ENCODE results near the gene DAB2IP.

DAB2IP gene

GRCh38 chr9:121678501-121679022 is 27.1 kb downstream of the DAB2IP start:
- Histone ChIP-seq H3K27ac (ENCODE audit: low read depth, low read length, poor library complexity, severe bottlenecking) (no peak overlapping the region), H3F3A (ENCODE audit: insufficient read depth, low read length) (no peaks in the 10 kb centered on the region), H3K27me3 (ENCODE audit: insufficient read depth, low read length) (peaks cover 11% of the 10 kb centered on the region; the same call in 1 of the 2 replicates), H3K79me2 (ENCODE audit: insufficient read depth, low read length) (no peaks in the 10 kb centered on the region), H3K36me3 (ENCODE audit: insufficient read depth, low read length) (no peaks in the 10 kb centered on the region), H4K20me1 (ENCODE audit: insufficient read depth, low read length) (no peaks in the 10 kb centered on the region), H3K9ac (ENCODE audit: low read length) (no peak overlapping the region), H3K4me2 (ENCODE audit: low read length) (no peak overlapping the region), H3K9me3 (ENCODE audit: low read length) (no peaks in the 10 kb centered on the region), H2AFZ (ENCODE audit: low read length) (no peak overlapping the region), H3K9me2 (ENCODE audit: low read depth, low read length) (no peaks in the 10 kb centered on the region), H3K4me3 (ENCODE audit: low read depth, low read length, poor library complexity, severe bottlenecking) (no peak overlapping the region), H3K4me1 (ENCODE audit: insufficient read depth, low read length, severe bottlenecking) (no peaks in the 10 kb centered on the region)
- TF ChIP-seq EZH2 (IDR thresholded peaks at IDR 0.05; ENCODE audit: borderline replicate concordance, low read length) (no peak), CTCF (IDR thresholded peaks at IDR 0.05; ENCODE audit: low read length) (no peak)

- Histone ChIP-seq H3K9me3 (ENCODE audit: low read length) (no peaks in the 10 kb centered on the region), H3K9me2 (ENCODE audit: low read depth, low read length) (no peaks in the 10 kb centered on the region), H4K20me1 (ENCODE audit: insufficient read depth, low read length) (no peaks in the 10 kb centered on the region), H3K4me3 (ENCODE audit: low read depth, low read length, poor library complexity, severe bottlenecking) (no peak overlapping the region), H3K36me3 (ENCODE audit: insufficient read depth, low read length) (no peaks in the 10 kb centered on the region), H3K9ac (ENCODE audit: low read length) (no peak overlapping the region), H3K27ac (ENCODE audit: low read depth, low read length, poor library complexity, severe bottlenecking) (no peak overlapping the region), H3K79me2 (ENCODE audit: insufficient read depth, low read length) (no peaks in the 10 kb centered on the region), H3K4me2 (ENCODE audit: low read length) (no peak overlapping the region), H3K4me1 (ENCODE audit: insufficient read depth, low read length, severe bottlenecking) (no peaks in the 10 kb centered on the region), H3F3A (ENCODE audit: insufficient read depth, low read length) (no peaks in the 10 kb centered on the region), H3K27me3 (ENCODE audit: insufficient read depth, low read length) (peaks cover 11% of the 10 kb centered on the region; the same call in 1 of the 2 replicates), H2AFZ (ENCODE audit: low read length) (no peak overlapping the region)
- TF ChIP-seq EZH2 (IDR thresholded peaks at IDR 0.05; ENCODE audit: borderline replicate concordance, low read length) (no peak), CTCF (IDR thresholded peaks at IDR 0.05; ENCODE audit: low read length) (no peak)
Measured at GRCh38 chr9:121679901-121680635, 28.6 kb downstream of the DAB2IP start.

GRCh38 chr9:121681404-121681803 is 30.0 kb downstream of the DAB2IP start:
- H3K9me3 ChIP-seq (ENCODE audit: low read length), result no peaks in the 10 kb centered on the region
- no peaks in the 10 kb centered on the region for H3F3A ChIP-seq (ENCODE audit: insufficient read depth, low read length)
- peaks cover 11% of the 10 kb centered on the region; the same call in 1 of the 2 replicates for H3K27me3 ChIP-seq (ENCODE audit: insufficient read depth, low read length)
- no peaks in the 10 kb centered on the region for H3K36me3 ChIP-seq (ENCODE audit: insufficient read depth, low read length)
- TF ChIP-seq EZH2 (IDR thresholded peaks at IDR 0.05; ENCODE audit: borderline replicate concordance, low read length), result no peak
- TF ChIP-seq CTCF (IDR thresholded peaks at IDR 0.05; ENCODE audit: low read length), result no peak
- H3K27ac ChIP-seq (ENCODE audit: low read depth, low read length, poor library complexity, severe bottlenecking), result no peak overlapping the region
- no peaks in the 10 kb centered on the region for H3K79me2 ChIP-seq (ENCODE audit: insufficient read depth, low read length)
- no peak overlapping the region for H2AFZ ChIP-seq (ENCODE audit: low read length)
- H3K9me2 ChIP-seq (ENCODE audit: low read depth, low read length), result no peaks in the 10 kb centered on the region
- no peak overlapping the region for H3K4me3 ChIP-seq (ENCODE audit: low read depth, low read length, poor library complexity, severe bottlenecking)
- no peaks in the 10 kb centered on the region for H3K4me1 ChIP-seq (ENCODE audit: insufficient read depth, low read length, severe bottlenecking)
- no peak overlapping the region for H3K9ac ChIP-seq (ENCODE audit: low read length)
- H4K20me1 ChIP-seq (ENCODE audit: insufficient read depth, low read length), result no peaks in the 10 kb centered on the region
- H3K4me2 ChIP-seq (ENCODE audit: low read length), result no peak overlapping the region

Measured in OCI-LY1 (cell line).